HG02943 (cell line): Measurements from ENCODE around the gene RPAP3.

Experiments
- ATAC-seq: cut with Tn5 transposase; IDR thresholded peaks from one replicate; pipeline ENCODE4 v1.9.1; 2021; ENCODE audit warnings: mild to moderate bottlenecking, low read depth, moderate library complexity; ENCODE audit not compliant: unreplicated experiment

The RPAP3 gene

GRCh38 chr12:47743311-47743860 is 37.6 kb upstream of the RPAP3 start:
- ATAC-seq, result no peak

GRCh38 chr12:47742253-47742825 is 36.5 kb upstream of the RPAP3 start:
- ATAC-seq, result no peak

GRCh38 chr12:47741340-47741703 is 35.5 kb upstream of the RPAP3 start:
- no peak for ATAC-seq

- ATAC-seq, result peak; percentile 47
These were observed 34.9 kb upstream of the RPAP3 start for GRCh38 chr12:47740606-47741339.

- peak; percentile 56 for ATAC-seq
These were observed 34.1 kb upstream of the RPAP3 start for GRCh38 chr12:47739979-47740378.

- no peak for ATAC-seq
These were observed 33.5 kb upstream of the RPAP3 start for GRCh38 chr12:47739297-47739696.

- ATAC-seq, result no peak
These were observed 32.2 kb upstream of the RPAP3 start for GRCh38 chr12:47737936-47738594.

GRCh38 chr12:47736877-47737676 is 31.2 kb upstream of the RPAP3 start:
- no peak for ATAC-seq

- no peak for ATAC-seq
These were observed 30.4 kb upstream of the RPAP3 start for GRCh38 chr12:47736216-47736615.

- no peak for ATAC-seq
These were observed 29.8 kb upstream of the RPAP3 start for GRCh38 chr12:47735649-47736048.

GRCh38 chr12:47734725-47735480 is 29.1 kb upstream of the RPAP3 start:
- ATAC-seq, result no peak

- ATAC-seq, result no peak
These were observed 27.3 kb upstream of the RPAP3 start for GRCh38 chr12:47733142-47733541.

- ATAC-seq, result no peak
These were observed 26.7 kb upstream of the RPAP3 start for GRCh38 chr12:47732504-47732903.

GRCh38 chr12:47731723-47732122 is 25.9 kb upstream of the RPAP3 start:
- ATAC-seq, result no peak

- ATAC-seq, result no peak
These were observed 24.5 kb upstream of the RPAP3 start for GRCh38 chr12:47730341-47730744.

GRCh38 chr12:47729233-47729632 is 23.4 kb upstream of the RPAP3 start:
- ATAC-seq, result no peak

- peak; percentile 68 for ATAC-seq
These were observed 20.1 kb upstream of the RPAP3 start for GRCh38 chr12:47725893-47726292.

- no peak for ATAC-seq
These were observed 19.4 kb upstream of the RPAP3 start, which contains the start of gene ENDOU for GRCh38 chr12:47725091-47725772. TSS of gene ENDOU (minus strand) at chr12:47725490. CDS start at chr12:47725413, 77 bp downstream.

GRCh38 chr12:47722941-47723631 is 17.3 kb upstream of the RPAP3 start:
- no peak for ATAC-seq
